H1 (cell line): Measurements from ENCODE around the gene CHAD. TPM values are rescaled to one million over a fixed set of nuclear protein-coding genes. Genes with fewer than 3 reads are reported as not detected.
"Not testable (repeated sequence)": the region's sequence is repeated elsewhere in the genome, so short reads cannot be mapped to it uniquely, and the experiment has no call there.

Experiments used
- CTCF ChIA-PET: fragments of 300-600 bp; sonication (Branson Sonifier 250); formaldehyde crosslinking; loops from one replicate; lab custom pipeline; 2021; ENCODE audit not compliant: partially characterized antibody; lab: Charles Lee
- POLR2A ChIA-PET: fragments of 300-600 bp; sonication (Branson Sonifier 250); formaldehyde crosslinking; loops from one replicate; lab custom pipeline; 2021; ENCODE audit warnings: inconsistent platforms; ENCODE audit not compliant: partially characterized antibody; lab: Charles Lee
- DNase-seq, 2 experiments: peaks; one replicate each; pipeline versions ENCODE4 v3.0.0 to v3.0.0-alpha.2; 2010 to 2022; ENCODE audit warnings: low spot score in 2 of 2, low read depth in 1 of 2, mixed read lengths in 1 of 2
- FAIRE-seq: peaks from 2 replicates; lab custom pipeline; 2011; peaks lifted over from hg19 to GRCh38; lab: Jason Lieb, UNC
- H2AFZ ChIP-seq: 2 replicates; pipeline ENCODE4 v1.8.1; 2012; ENCODE audit warnings: low read length, inconsistent platforms
- H2AK5ac ChIP-seq: 2 replicates; pipeline ENCODE4 v1.6.1; 2013; ENCODE audit warnings: low read depth, low read length
- H2BK120ac ChIP-seq: replicated peaks from 2 replicates; pipeline ENCODE3; 2013; ENCODE audit warnings: low read depth, low read length, inconsistent platforms
- H2BK12ac ChIP-seq: 2 replicates; pipeline ENCODE4 v1.6.1; 2013; ENCODE audit warnings: low read depth, low read length
- H2BK15ac ChIP-seq: 2 replicates; pipeline ENCODE4 v1.6.1; 2013; ENCODE audit warnings: low read length
- H2BK20ac ChIP-seq: 2 replicates; pipeline ENCODE4 v1.6.1; 2013; ENCODE audit warnings: low read length
- H2BK5ac ChIP-seq: 2 replicates; pipeline ENCODE4 v1.6.1; 2013; ENCODE audit warnings: low read depth, low read length
- H3K14ac ChIP-seq: 2 replicates; pipeline ENCODE4 v1.6.1; 2013; ENCODE audit warnings: inconsistent platforms; ENCODE audit not compliant: insufficient read length
- H3K18ac ChIP-seq: 2 replicates; pipeline ENCODE4 v1.6.1; 2013; ENCODE audit warnings: low read length; ENCODE audit errors: extremely low read depth
- H3K23ac ChIP-seq: 2 replicates; pipeline ENCODE4 v1.6.1; 2013; ENCODE audit warnings: inconsistent platforms; ENCODE audit not compliant: insufficient read length
- H3K23me2 ChIP-seq: 2 replicates; pipeline ENCODE4 v1.6.1; 2013; ENCODE audit warnings: low read depth, low read length
- H3K27ac ChIP-seq: 2 replicates; pipeline ENCODE4 v1.6.1; 2011; ENCODE audit warnings: low read depth, low read length, inconsistent platforms
- H3K27me3 ChIP-seq, 4 experiments: replicated peaks in 1 of 4; 1 replicate in 1 of 4; 2 replicates in 3 of 4; pipeline versions ENCODE4 v1.6.1 to v1.8.1; 2011 to 2013; ENCODE audit warnings: low read length in 3 of 4, mild to moderate bottlenecking in 3 of 4, inconsistent platforms in 2 of 4, mixed read lengths in 2 of 4, moderate library complexity in 1 of 4; ENCODE audit not compliant: control insufficient read depth in 3 of 4, insufficient read depth in 3 of 4; ENCODE audit errors: extremely low read depth in 1 of 4
- H3K36me3 ChIP-seq, 4 experiments: 2 replicates each; pipeline versions ENCODE4 v1.6.1 to v1.8.1; 2011 to 2013; ENCODE audit warnings: mild to moderate bottlenecking in 4 of 4, low read length in 3 of 4, moderate library complexity in 2 of 4, control low read depth in 1 of 4, inconsistent platforms in 1 of 4; ENCODE audit not compliant: insufficient read depth in 4 of 4, control insufficient read depth in 2 of 4
- H3K4ac ChIP-seq: replicated peaks from 2 replicates; pipeline ENCODE3; 2013; ENCODE audit warnings: low read length, low read depth, mixed read lengths, inconsistent platforms; ENCODE audit not compliant: insufficient read length
- H3K4me1 ChIP-seq, 4 experiments: replicated peaks in 1 of 4; 1 replicate in 1 of 4; 2 replicates in 3 of 4; pipeline versions ENCODE4 v1.6.1 to v1.8.1; 2011 to 2013; ENCODE audit warnings: low read length in 3 of 4, inconsistent platforms in 2 of 4, mixed read lengths in 1 of 4; ENCODE audit not compliant: insufficient read depth in 4 of 4, control insufficient read depth in 3 of 4
- H3K4me2 ChIP-seq, 2 experiments: 2 replicates each; pipeline versions ENCODE4 v1.6.1 to v1.8.1; 2011 to 2013; ENCODE audit warnings: low read depth in 2 of 2, low read length in 2 of 2, control low read depth in 1 of 2, inconsistent platforms in 1 of 2, mild to moderate bottlenecking in 1 of 2; ENCODE audit not compliant: insufficient read depth in 1 of 2
- H3K4me3 ChIP-seq, 4 experiments: fragments of 200-600, 300-600 bp in 1 of 4; sonication (generic), shearing (Covaris generic), sonication (Bioruptor Twin) in 1 of 4; 2 replicates each; pipeline versions ENCODE4 v1.5.1 to v1.8.1; 2011 to 2016; ENCODE audit warnings: low read length in 4 of 4, low read depth in 3 of 4, control low read depth in 2 of 4, inconsistent platforms in 2 of 4, mild to moderate bottlenecking in 2 of 4, mixed read lengths in 1 of 4, moderate library complexity in 1 of 4; ENCODE audit not compliant: insufficient read depth in 2 of 4; ENCODE audit errors: extremely low read depth in 1 of 4
- H3K56ac ChIP-seq: replicated peaks from 2 replicates; pipeline ENCODE3; 2013; ENCODE audit warnings: low read depth, mild to moderate bottlenecking, mixed read lengths, low read length, inconsistent platforms; ENCODE audit not compliant: insufficient read length
- H3K79me1 ChIP-seq: 2 replicates; pipeline ENCODE4 v1.6.1; 2013; ENCODE audit warnings: low read depth, low read length, control low read depth
- H3K79me2 ChIP-seq, 2 experiments: 2 replicates each; pipeline versions ENCODE4 v1.6.1 to v1.8.1; 2012 to 2013; ENCODE audit warnings: low read length in 2 of 2, mild to moderate bottlenecking in 2 of 2, inconsistent platforms in 1 of 2; ENCODE audit not compliant: insufficient read depth in 2 of 2, control insufficient read depth in 1 of 2
- H3K9ac ChIP-seq, 4 experiments: replicated peaks in 1 of 4; 1 replicate in 1 of 4; 2 replicates in 3 of 4; pipeline versions ENCODE4 v1.6.1 to v1.8.1; 2011 to 2013; ENCODE audit warnings: low read depth in 3 of 4, low read length in 3 of 4, control low read depth in 2 of 4, mild to moderate bottlenecking in 2 of 4, moderate library complexity in 2 of 4, inconsistent platforms in 1 of 4; ENCODE audit errors: extremely low read depth in 1 of 4
- H3K9me3 ChIP-seq, 2 experiments: 2 replicates each; pipeline versions ENCODE4 v1.6.1 to v1.8.1; 2012 to 2013; ENCODE audit warnings: mild to moderate bottlenecking in 2 of 2, moderate library complexity in 2 of 2, control low read depth in 1 of 2, inconsistent platforms in 1 of 2, low read depth in 1 of 2, low read length in 1 of 2, mixed read lengths in 1 of 2; ENCODE audit not compliant: insufficient read depth in 2 of 2
- H4K20me1 ChIP-seq, 2 experiments: replicated peaks in 1 of 2; 2 replicates each; pipeline versions ENCODE3 to v1.8.1; 2011 to 2013; ENCODE audit warnings: inconsistent platforms in 2 of 2, low read length in 2 of 2, mild to moderate bottlenecking in 1 of 2; ENCODE audit not compliant: insufficient read depth in 2 of 2, control insufficient read depth in 1 of 2
- H4K5ac ChIP-seq: 2 replicates; pipeline ENCODE4 v1.6.1; 2013; ENCODE audit warnings: low read length, low read depth, mixed read lengths, inconsistent platforms; ENCODE audit not compliant: insufficient read length
- H4K8ac ChIP-seq: 2 replicates; pipeline ENCODE4 v1.8.0; 2013; ENCODE audit warnings: mild to moderate bottlenecking, moderate library complexity, low read length, inconsistent platforms; ENCODE audit not compliant: insufficient read depth; ENCODE audit errors: extremely low read depth
- H4K91ac ChIP-seq: replicated peaks from 2 replicates; pipeline ENCODE3; 2013; ENCODE audit warnings: low read length, mixed read lengths, inconsistent platforms; ENCODE audit not compliant: insufficient read length
- WGBS, 2 experiments: shearing (Covaris generic) in 1 of 2; methylation state at CpG; one replicate each; pipeline versions ENCODE4 v1.1.6 to v1.1.7; 2013 to 2015; ENCODE audit warnings: low lambda C conversion rate in 2 of 2, mixed read lengths in 2 of 2, inconsistent platforms in 1 of 2, low coverage in 1 of 2, missing lambda C conversion rate in 1 of 2; ENCODE audit not compliant: insufficient replicate concordance in 2 of 2, insufficient coverage in 1 of 2, insufficient read length in 1 of 2; ENCODE audit errors: extremely low coverage in 1 of 2, missing lambda C conversion rate in 1 of 2; 5-methylcytosine and 5-hydroxymethylcytosine counted together
- polyA plus RNA-seq, 7 experiments: library from polyadenylated mRNA; depleted of rRNA in 3 of 7; stranded (reverse) in 5 of 7; unstranded in 2 of 7; fragments of >200 nt in 5 of 7; fragments of 200-250 nt in 2 of 7; gene quantifications; 1 replicate in 5 of 7; 2 replicates in 1 of 7; 4 replicates in 1 of 7; pipeline versions ENCODE4 v1.2.1 to v1.2.3, GENCODE V29; 2011 to 2013; ENCODE audit warnings: missing spikeins in 2 of 7, mixed read lengths in 2 of 7
- total RNA-seq: library from RNA; stranded (reverse); fragmentation: NEBNext Ultra II Directional; extraction: Animal tissue kit (Norgen Biotek cat#: 25700); gene quantifications from 2 replicates; pipeline ENCODE4 v1.2.1, GENCODE V29; 2021

The CHAD gene
- total and polyA plus RNA-seq, 2 of the 8 experiments (the other 6 are each of a cell fraction or from before 2014, with no cell fraction given), result 0.03 TPM; not detected in 1

GRCh38 chr17:50428126-50428525, 40.6 kb downstream of the CHAD start:
- H3K23me2 ChIP-seq, result peaks cover 11% of the 10 kb centered on the region; the same call in 1 of the 2 replicates
- H3K36me3 ChIP-seq, H3K23ac ChIP-seq, H2BK20ac ChIP-seq, FAIRE-seq, H2BK12ac ChIP-seq, H3K9me3 ChIP-seq, H4K5ac ChIP-seq, H3K79me1 ChIP-seq, H3K4me2 ChIP-seq, H3K18ac ChIP-seq, POLR2A ChIA-PET, H3K27ac ChIP-seq, H3K56ac ChIP-seq, H4K91ac ChIP-seq, H2BK5ac ChIP-seq, H3K79me2 ChIP-seq, H3K4me3 ChIP-seq, H3K14ac ChIP-seq, H2BK120ac ChIP-seq, H3K27me3 ChIP-seq, H4K20me1 ChIP-seq, H2AK5ac ChIP-seq, H4K8ac ChIP-seq, H2BK15ac ChIP-seq, H3K4ac ChIP-seq, H2AFZ ChIP-seq, H3K9ac ChIP-seq, DNase-seq: not testable (repeated sequence)
- CTCF ChIA-PET, result interaction anchor here (0.6 to 8.3 kb wide), 5 partner anchors 8 to 74 kb away, joined by 3 to 87 read pairs (median 3); partner anchors contain the start of gene LRRC59
- 93% methylated on average over 6 of the region's 6 CpGs; no CpG with 5 or more reads in 1 of the 2 experiments for WGBS, 2 experiments
- H3K4me1 ChIP-seq, result peaks cover 6 to 13% (median 10%) of the 10 kb centered on the region in 4 experiments
